Endothelial cell of umbilical vein (primary cell): Measurements from ENCODE around the gene FGD6. TPM values are rescaled to one million over a fixed set of nuclear protein-coding genes. Genes with fewer than 3 reads are reported as not detected.

ENCODE experiments used
- BruUV-seq: library from RNA; stranded (reverse); fragments of 400-500 nt; replicated peaks from 2 replicates; lab custom pipeline; 2021; lab: Mats Ljungman, UMichigan
- CTCF ChIA-PET: fragments of 300-600, 350-600 bp; sonication (Branson Sonifier 250); formaldehyde crosslinking; loops from one replicate; lab custom pipeline; 2021; ENCODE audit warnings: antibody characterized with exemption, inconsistent platforms; lab: Charles Lee
- POLR2A ChIA-PET: fragments of 300-600, 350-600 bp; sonication (Branson Sonifier 250); formaldehyde crosslinking; loops from one replicate; lab custom pipeline; 2021; ENCODE audit warnings: antibody characterized with exemption, inconsistent platforms; lab: Charles Lee
- DNase-seq: peaks from one replicate; pipeline ENCODE4 v3.0.0-alpha.2; 2011; ENCODE audit warnings: low read depth, low spot score
- FAIRE-seq: peaks from 2 replicates; lab custom pipeline; 2011; peaks lifted over from hg19 to GRCh38; lab: Jason Lieb, UNC
- H2AFZ ChIP-seq: 2 replicates; pipeline ENCODE4 v1.6.0; 2012; ENCODE audit warnings: low read depth, low read length, control low read depth, inconsistent platforms
- H3K27ac ChIP-seq: 2 replicates; pipeline ENCODE4 v1.5.1; 2011; ENCODE audit warnings: low read depth, mild to moderate bottlenecking, control low read depth, low read length, moderate library complexity; ENCODE audit not compliant: insufficient read depth
- H3K27me3 ChIP-seq, 2 experiments: 2 replicates each; pipeline versions ENCODE4 v1.6.0 to v1.6.1; 2011; ENCODE audit warnings: low read length in 2 of 2, mixed read lengths in 1 of 2; ENCODE audit not compliant: control insufficient read depth in 2 of 2, insufficient read depth in 2 of 2
- H3K36me3 ChIP-seq, 2 experiments: 2 replicates in 1 of 2; 3 replicates in 1 of 2; pipeline ENCODE4 v1.5.1; 2011; ENCODE audit warnings: low read length in 2 of 2, mild to moderate bottlenecking in 1 of 2, moderate library complexity in 1 of 2; ENCODE audit not compliant: control insufficient read depth in 2 of 2, insufficient read depth in 2 of 2; ENCODE audit errors: extremely low read depth in 1 of 2
- H3K4me1 ChIP-seq: 3 replicates; pipeline ENCODE4 v1.5.1; 2011; ENCODE audit warnings: mild to moderate bottlenecking, low read length; ENCODE audit not compliant: control insufficient read depth, insufficient read depth; ENCODE audit errors: extremely low read depth
- H3K4me2 ChIP-seq: 2 replicates; pipeline ENCODE4 v1.6.1; 2011; ENCODE audit warnings: low read length, control low read depth, mixed read lengths; ENCODE audit not compliant: insufficient read depth
- H3K4me3 ChIP-seq, 3 experiments: fragments of 200-600 bp in 1 of 3; sonication (generic), shearing (Covaris generic) in 1 of 3; replicated peaks in 1 of 3; 2 replicates each; pipeline ENCODE4 v1.5.1; 2011 to 2016; ENCODE audit warnings: control low read depth in 3 of 3, low read length in 3 of 3, mild to moderate bottlenecking in 2 of 3, inconsistent platforms in 1 of 3, low read depth in 1 of 3, moderate library complexity in 1 of 3; ENCODE audit not compliant: insufficient read depth in 1 of 3
- H3K79me2 ChIP-seq: 2 replicates; pipeline ENCODE4 v1.6.0; 2012; ENCODE audit warnings: low read length, inconsistent platforms; ENCODE audit not compliant: control insufficient read depth, insufficient read depth
- H3K9ac ChIP-seq: replicated peaks from 2 replicates; pipeline ENCODE3; 2011; ENCODE audit warnings: low read length, control low read depth; ENCODE audit not compliant: insufficient read depth; ENCODE audit errors: extremely low read depth
- H3K9me1 ChIP-seq: replicated peaks from 3 replicates; pipeline ENCODE4 v1.6.0; 2011; ENCODE audit warnings: mild to moderate bottlenecking, low read length; ENCODE audit not compliant: control insufficient read depth, insufficient read depth; ENCODE audit errors: extremely low read depth
- H3K9me3 ChIP-seq: replicated peaks from 2 replicates; pipeline ENCODE4 v1.5.1; 2012; ENCODE audit warnings: low read length, inconsistent platforms; ENCODE audit not compliant: control insufficient read depth, insufficient read depth
- H4K20me1 ChIP-seq: replicated peaks from 2 replicates; pipeline ENCODE3; 2011; ENCODE audit warnings: mild to moderate bottlenecking, low read length; ENCODE audit not compliant: control insufficient read depth, insufficient read depth; ENCODE audit errors: extremely low read depth
- CTCF ChIP-seq, 2 donors: IDR thresholded peaks; 1 replicate in 1 of 2; 2 replicates in 1 of 2; pipeline ENCODE4 v1.5.1; 2011; ENCODE audit warnings: low read length in 2 of 2, mild to moderate bottlenecking in 2 of 2, moderate library complexity in 2 of 2, control low read depth in 1 of 2, inconsistent platforms in 1 of 2, low read depth in 1 of 2; ENCODE audit not compliant: insufficient read depth in 1 of 2; ENCODE audit errors: extremely low read depth in 1 of 2
- EZH2 ChIP-seq: IDR thresholded peaks from 2 replicates; pipeline ENCODE4 v1.6.1; 2012; ENCODE audit warnings: borderline replicate concordance, low read depth, mild to moderate bottlenecking, moderate library complexity, low read length, inconsistent platforms; ENCODE audit not compliant: severe bottlenecking
- FOS ChIP-seq: IDR thresholded peaks from 2 replicates; pipeline ENCODE4 v1.6.1; 2011; ENCODE audit warnings: mild to moderate bottlenecking, low read length, moderate library complexity, borderline replicate concordance; ENCODE audit not compliant: insufficient read depth
- GATA2 ChIP-seq: IDR thresholded peaks from 2 replicates; pipeline ENCODE4 v1.7.0; 2011; ENCODE audit warnings: low read depth, mild to moderate bottlenecking, moderate library complexity, mixed read lengths, low read length; ENCODE audit not compliant: insufficient read length, insufficient read depth
- JUN ChIP-seq: IDR thresholded peaks from 2 replicates; pipeline ENCODE4 v1.6.1; 2011; ENCODE audit warnings: borderline replicate concordance, low read depth; ENCODE audit not compliant: insufficient read length, insufficient read depth
- MAX ChIP-seq: IDR thresholded peaks from 2 replicates; pipeline ENCODE4 v1.6.1; 2011; ENCODE audit not compliant: insufficient read depth, insufficient read length
- MYC ChIP-seq: IDR thresholded peaks from one replicate; pipeline ENCODE4 v1.6.1; 2011; ENCODE audit warnings: mild to moderate bottlenecking, low read depth, low read length
- POLR2A ChIP-seq: IDR thresholded peaks from 2 replicates; pipeline ENCODE4 v1.6.1; 2012; ENCODE audit warnings: low read depth, mild to moderate bottlenecking, control low read depth, low read length
- POLR2AphosphoS5 ChIP-seq: IDR thresholded peaks from 2 replicates; pipeline ENCODE4 v1.6.1; 2012; ENCODE audit warnings: low read depth, mild to moderate bottlenecking, control low read depth, low read length, moderate library complexity; ENCODE audit not compliant: insufficient read depth
- dilution Hi-C: fragments of 300-500 bp; cut with MboI; formaldehyde crosslinking; loops from one replicate; pipeline ENCODE4 v1.15.0; 2019; ENCODE audit warnings: low sequenced_read_pairs; ENCODE audit not compliant: extremely low pct_ligation_motif_present
- intact Hi-C: fragments of 100-400 bp; cut with micrococcal nuclease; formaldehyde crosslinking; loops from one replicate; pipeline ENCODE4 v1.10.0; 2022
- polyA plus RNA-seq, 4 experiments: library from polyadenylated mRNA; depleted of rRNA in 3 of 4; stranded (reverse) in 3 of 4; unstranded in 1 of 4; fragments of >200 nt; gene quantifications; 2 replicates each; pipeline versions ENCODE4 v1.2.1 to v1.2.3, GENCODE V29; 2011 to 2012; ENCODE audit warnings: missing spikeins in 1 of 4
- total RNA-seq: library from RNA; stranded (reverse); gene quantifications from 2 replicates; pipeline ENCODE4 v1.2.3, GENCODE V29; 2021

Gene FGD6
- total and polyA plus RNA-seq, 2 donors (not counting 3 experiments of a cell fraction or from before 2014, with no cell fraction given) = 5.9 to 14.0 TPM

GRCh38 chr12:95179011-95179410 lies 38.3 kb downstream of the FGD6 start:
- H3K36me3 ChIP-seq = no peaks in the 10 kb centered on the region
- no peaks in the 10 kb centered on the region for H4K20me1 ChIP-seq
- H2AFZ ChIP-seq = no peak overlapping the region
- no peaks in the 10 kb centered on the region for H3K9me1 ChIP-seq
- peaks cover 9% of the 10 kb centered on the region for H3K4me1 ChIP-seq
- dilution Hi-C loops = no loop called here
- intact Hi-C loops = no loop called here
- no peak overlapping the region for H3K4me3 ChIP-seq
- no peaks in the 10 kb centered on the region for H3K27me3 ChIP-seq
- TF ChIP-seq POLR2AphosphoS5 (no peak), GATA2 (no peak), MAX (no peak), CTCF (IDR thresholded peaks at IDR 0.05; ENCODE audit: extremely low read depth in 1 of 2, insufficient read depth in 1 of 2, low read depth in 1 of 2, low read length in 2 of 2) (no peak), JUN (no peak), MYC (no peak), FOS (no peak), POLR2A (no peak), EZH2 (no peak)
- FAIRE-seq (no peak), DNase-seq (no peak)
- H3K4me2 ChIP-seq = no peak overlapping the region
- H3K79me2 ChIP-seq = no peaks in the 10 kb centered on the region
- H3K9me3 ChIP-seq = no peaks in the 10 kb centered on the region
- BruUV-seq = no TSS peak
- no peak overlapping the region for H3K27ac ChIP-seq
- H3K9ac ChIP-seq = no peak overlapping the region
- ChIA-PET CTCF (interaction anchor here (0.6 to 1.4 kb wide), 2 partner anchors 15 to 33 kb away, joined by 3 read pairs; no protein-coding TSS in a partner anchor), POLR2A (interaction anchor here (0.7 kb wide), 1 partner anchor 1055 kb away, joined by 3 read pairs; no protein-coding TSS in a partner anchor)
